ENCODE measurements around the gene NECAB3.

DNA sequence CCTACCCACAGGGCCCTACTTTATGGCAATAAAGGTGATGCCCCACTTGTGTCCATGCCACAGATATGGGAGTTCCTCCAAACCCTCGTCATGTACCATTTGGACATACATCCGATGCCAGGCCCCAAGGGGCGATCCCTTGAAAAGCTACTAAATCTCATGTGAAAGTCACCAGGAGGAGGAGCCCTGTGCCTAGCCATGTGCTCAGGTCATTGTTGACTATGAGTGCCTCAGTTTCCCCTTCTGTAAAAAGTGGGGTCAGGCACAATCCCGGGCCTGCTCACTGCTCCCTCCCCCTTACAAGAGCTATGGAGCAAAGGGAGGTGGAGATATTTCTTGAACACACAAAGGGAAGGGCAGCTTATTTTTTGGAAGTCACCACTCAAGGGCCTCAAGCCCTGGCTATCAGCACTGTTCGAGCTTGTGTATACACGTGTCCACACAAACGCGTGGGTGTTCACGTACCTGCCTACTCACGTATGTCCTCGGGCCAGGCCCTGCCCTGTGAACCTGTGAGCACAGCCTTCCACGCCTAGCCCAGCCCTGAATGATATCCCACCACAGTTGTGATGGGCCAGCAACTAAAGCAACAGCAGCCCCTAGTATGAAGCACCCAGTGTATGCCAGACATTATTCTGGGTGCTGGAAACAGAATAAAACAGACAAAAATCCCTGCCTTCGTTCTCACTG is 5.6 kb downstream of the NECAB3 start:
- TF ChIP-seq, protein P1, sequence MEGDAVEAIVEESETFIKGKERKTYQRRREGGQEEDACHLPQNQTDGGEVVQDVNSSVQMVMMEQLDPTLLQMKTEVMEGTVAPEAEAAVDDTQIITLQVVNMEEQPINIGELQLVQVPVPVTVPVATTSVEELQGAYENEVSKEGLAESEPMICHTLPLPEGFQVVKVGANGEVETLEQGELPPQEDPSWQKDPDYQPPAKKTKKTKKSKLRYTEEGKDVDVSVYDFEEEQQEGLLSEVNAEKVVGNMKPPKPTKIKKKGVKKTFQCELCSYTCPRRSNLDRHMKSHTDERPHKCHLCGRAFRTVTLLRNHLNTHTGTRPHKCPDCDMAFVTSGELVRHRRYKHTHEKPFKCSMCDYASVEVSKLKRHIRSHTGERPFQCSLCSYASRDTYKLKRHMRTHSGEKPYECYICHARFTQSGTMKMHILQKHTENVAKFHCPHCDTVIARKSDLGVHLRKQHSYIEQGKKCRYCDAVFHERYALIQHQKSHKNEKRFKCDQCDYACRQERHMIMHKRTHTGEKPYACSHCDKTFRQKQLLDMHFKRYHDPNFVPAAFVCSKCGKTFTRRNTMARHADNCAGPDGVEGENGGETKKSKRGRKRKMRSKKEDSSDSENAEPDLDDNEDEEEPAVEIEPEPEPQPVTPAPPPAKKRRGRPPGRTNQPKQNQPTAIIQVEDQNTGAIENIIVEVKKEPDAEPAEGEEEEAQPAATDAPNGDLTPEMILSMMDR (IDR thresholded peaks at IDR 0.05; ENCODE audit: low read length) = no peak
- TF ChIP-seq EZH2phosphoT487 (IDR thresholded peaks at IDR 0.05; ENCODE audit: low read length) (no peak), EZH2 (optimal IDR thresholded peaks at IDR 0.05; ENCODE audit: low read depth, low read length) (no peak)

All from MM.1S (cell line).